Keratinocyte (primary cell): ENCODE data around the gene RABGGTB.
"Not testable (repeated sequence)": the region's sequence is repeated elsewhere in the genome, so short reads cannot be mapped to it uniquely, and the experiment has no call there.

Source experiments
- CTCF ChIP-seq, 3 experiments: IDR thresholded peaks in 1 of 3; conservative IDR thresholded peaks in 1 of 3; optimal IDR thresholded peaks in 1 of 3; 2 replicates in 2 of 3; 3 replicates in 1 of 3; pipeline versions ENCODE3 to v1.5.1; 2011; ENCODE audit warnings: low read length in 3 of 3, mild to moderate bottlenecking in 3 of 3, moderate library complexity in 2 of 3, control low read depth in 1 of 3, inconsistent platforms in 1 of 3; ENCODE audit not compliant: insufficient read depth in 2 of 3; ENCODE audit errors: extremely low read depth in 1 of 3
- EZH2 ChIP-seq: IDR thresholded peaks from one replicate; pipeline ENCODE4 v1.6.1; 2012; ENCODE audit warnings: inconsistent platforms, mild to moderate bottlenecking, low read length, moderate library complexity

- TF ChIP-seq CTCF (optimal IDR thresholded peaks at IDR 0.05 in 1 of 3, IDR thresholded peaks at IDR 0.05 in 1 of 3, conservative IDR thresholded peaks at IDR 0.05 in 1 of 3; ENCODE audit: extremely low read depth in 1 of 3, insufficient read depth in 2 of 3, low read length in 3 of 3); EZH2: not testable (repeated sequence)
These were observed 8.2 kb upstream of the RABGGTB start for GRCh38 chr1:75777812-75778211.
